Endometrial microvascular endothelial cells (primary cell): ENCODE data around the gene PURB. TPM values are rescaled to one million over a fixed set of nuclear protein-coding genes. Genes with fewer than 3 reads are reported as not detected.
"Not testable (repeated sequence)": the region's sequence is repeated elsewhere in the genome, so short reads cannot be mapped to it uniquely, and the experiment has no call there.

Experiments used
- in situ Hi-C: cut with HindIII; loops from 2 replicates; pipeline ENCODE4 v1.10.0; 2017; ENCODE audit warnings: low sequenced_read_pairs, low pct_unique_long_range_greater_than_20kb; ENCODE audit errors: inconsistent ontology term
- total RNA-seq: library from RNA; depleted of rRNA; stranded (reverse); fragments of >200 nt; gene quantifications from one replicate; pipeline ENCODE4 v1.2.3, GENCODE V29; 2015; ENCODE audit errors: inconsistent ontology term

The PURB gene
- total RNA-seq, 1 donor from 2014 or later = 18.0 TPM

GRCh38 chr7:44894888-44895580 lies 9.7 kb upstream of the PURB start:
- in situ Hi-C loops = no loop called here

DNA sequence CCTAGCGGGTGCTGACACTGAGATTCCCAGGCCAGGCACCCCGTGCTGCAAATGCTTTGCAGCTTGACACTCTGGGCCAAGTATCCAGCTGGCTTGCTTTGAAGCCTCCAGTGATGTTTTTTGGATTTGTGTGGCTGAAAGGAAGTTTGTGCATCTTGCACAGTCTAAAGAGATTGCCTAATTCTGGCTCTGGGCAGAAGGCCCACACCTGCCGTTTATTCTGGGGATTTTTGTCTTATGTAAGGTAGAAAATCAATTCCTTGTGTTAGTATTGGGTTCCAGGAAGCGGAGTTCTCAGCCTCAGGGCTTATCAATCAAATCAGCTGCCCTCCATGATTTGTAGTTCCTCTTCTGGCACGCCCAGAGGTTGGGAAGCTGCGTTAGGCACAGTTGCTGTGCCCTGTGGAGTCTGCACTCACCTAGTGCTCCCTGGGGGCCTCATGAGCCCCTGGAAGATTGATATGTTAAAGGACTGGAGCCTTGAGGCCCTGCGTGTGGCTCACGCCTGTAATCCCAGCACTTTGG lies 8.4 kb upstream of the PURB start:
- in situ Hi-C loops = no loop called here

DNA sequence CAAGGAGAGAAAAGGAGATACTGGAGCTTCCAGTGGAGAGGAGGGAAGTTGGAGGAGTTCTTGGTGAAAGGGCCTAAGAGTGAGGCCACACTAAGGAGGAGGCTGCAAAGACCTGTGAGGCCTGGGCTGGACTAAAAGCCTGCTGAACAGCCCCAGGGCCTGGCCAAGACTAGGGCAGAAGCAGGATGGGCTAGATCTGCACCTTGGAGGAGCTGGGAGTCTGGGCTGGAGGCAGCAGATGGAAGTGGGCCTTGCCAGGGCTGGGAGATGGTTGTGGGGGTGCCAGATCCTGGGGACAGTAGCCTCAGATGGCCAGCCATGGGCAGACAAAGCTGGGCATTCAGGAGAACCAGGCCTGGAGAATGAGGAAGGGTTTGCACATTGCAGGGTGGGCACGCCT lies 6.5 kb upstream of the PURB start:
- in situ Hi-C loops = no loop called here

DNA sequence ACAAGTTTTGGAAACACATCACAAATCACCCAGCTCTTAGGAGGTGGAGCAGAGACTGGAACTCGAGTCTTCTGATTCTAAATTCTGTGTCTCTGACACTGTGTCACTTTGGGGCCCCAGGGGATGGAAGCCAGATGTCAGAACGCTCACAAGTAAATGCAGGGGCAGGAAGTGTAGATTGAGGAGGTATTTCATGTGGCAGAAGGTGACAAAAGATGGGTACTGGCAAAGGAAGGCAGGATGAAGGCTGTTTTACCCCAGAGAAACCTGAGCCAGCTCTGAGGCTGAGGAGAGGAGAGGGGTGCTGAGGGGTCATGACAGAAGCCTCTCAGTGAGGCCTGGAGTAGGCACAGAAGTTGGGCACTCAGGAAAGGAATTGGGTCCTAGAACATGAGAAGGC lies 6.0 kb upstream of the PURB start:
- in situ Hi-C loops = no loop called here

DNA sequence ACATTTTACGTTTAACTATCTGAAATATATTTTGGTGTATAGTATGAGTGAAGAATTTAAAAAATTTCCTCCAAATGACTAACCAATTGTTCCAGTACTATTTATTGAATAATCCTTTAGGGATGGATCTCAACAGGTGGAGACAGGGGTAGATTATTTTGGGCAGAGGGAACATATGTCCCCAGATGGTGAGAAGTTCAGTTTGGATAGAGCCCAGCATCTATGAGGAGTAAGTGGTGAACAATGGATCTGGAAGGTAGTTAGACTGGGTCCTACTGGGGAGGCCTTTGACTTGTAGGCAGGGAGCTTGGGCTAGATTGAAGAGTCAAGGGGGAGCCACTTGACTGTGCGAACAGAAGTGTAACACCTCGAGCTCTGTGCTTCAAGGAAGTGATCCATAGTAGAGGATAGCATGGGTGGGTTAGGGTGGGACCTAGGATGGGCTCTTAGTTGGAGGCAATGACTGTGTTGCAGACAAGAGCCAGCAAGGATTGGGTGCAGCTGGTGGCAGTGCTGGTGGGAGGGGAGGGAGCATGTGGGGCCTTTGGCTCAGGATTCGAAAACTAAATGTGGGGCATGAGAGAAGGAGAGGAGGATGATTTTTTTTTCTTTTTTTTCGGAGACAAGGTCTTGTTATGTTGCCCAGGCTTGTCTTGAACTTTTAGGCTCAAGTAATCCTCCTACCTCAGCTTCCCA lies 3.9 kb upstream of the PURB start:
- in situ Hi-C loops = no loop called here

GRCh38 chr7:44887293-44887692 lies 2.0 kb upstream of the PURB start:
- in situ Hi-C loops = no loop called here

DNA sequence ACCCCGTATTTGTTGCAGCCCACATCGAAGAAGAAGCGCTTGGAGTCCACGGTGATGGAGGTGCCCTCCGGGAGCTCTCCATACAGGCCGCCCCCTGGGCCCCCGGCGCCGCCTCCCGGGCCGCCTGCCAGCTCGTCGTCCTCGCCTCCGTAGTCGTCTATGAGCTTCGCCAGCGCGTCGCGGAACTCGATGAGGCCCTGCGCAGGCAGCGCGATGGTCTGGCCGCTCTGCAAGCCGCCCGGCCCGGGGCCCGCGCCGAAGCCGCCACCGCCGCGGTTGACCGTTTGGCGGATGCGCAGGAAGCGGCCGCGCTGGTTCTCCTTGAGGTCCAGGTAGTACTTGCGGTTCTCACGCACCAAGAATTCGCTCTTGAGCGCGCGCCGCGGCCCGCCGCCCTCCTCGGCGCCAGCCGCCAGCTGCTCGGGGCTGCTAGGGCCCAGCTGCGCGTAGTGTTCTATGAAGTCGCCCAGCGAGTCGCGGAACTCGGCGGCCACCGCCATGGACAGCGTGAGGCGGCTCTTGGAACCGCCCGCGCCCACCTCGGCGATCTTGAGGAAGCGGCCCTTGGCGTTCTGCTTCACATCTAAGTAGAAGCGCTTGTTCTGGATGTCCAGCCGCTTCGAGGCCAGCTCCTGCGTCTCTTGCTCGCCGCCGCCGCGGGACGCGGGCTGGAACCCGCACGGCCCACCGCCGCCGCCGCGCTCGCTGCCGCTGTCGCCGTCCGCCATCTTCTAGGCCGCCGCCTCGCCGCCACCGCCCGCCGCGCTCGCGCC lies 523 bp downstream of the PURB start:
- in situ Hi-C loops = no loop called here

DNA sequence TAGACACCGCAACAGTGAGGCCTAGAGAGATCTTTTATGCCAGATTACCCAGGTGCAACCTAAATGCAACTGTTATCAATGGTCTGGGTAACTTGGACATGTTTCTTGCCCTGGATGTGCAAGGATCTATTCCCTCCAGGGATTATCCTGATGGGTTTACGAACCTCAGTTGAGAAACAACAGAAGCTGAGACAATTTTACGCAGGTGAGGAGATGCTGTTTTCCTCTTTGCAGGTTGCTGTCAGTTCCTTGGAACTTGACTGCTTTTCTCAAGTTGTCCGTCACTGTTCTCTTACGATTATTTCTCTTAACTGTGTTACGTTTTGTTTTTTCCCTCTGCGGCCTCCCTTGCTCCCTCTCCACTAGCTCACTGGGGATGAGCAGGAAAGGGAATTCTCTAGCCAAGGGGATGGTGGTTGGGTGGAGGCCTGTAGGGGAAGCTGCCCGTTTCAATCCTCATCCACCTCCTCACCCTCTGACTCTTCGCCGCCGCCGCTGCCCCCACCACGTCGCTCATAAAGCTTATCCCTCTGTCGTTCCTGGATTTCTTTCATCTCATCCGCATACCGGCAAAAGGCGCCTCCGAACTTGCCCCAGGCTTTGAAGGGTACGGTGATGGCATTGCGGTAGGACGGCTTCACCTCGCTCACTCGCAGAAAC lies 1.2 kb downstream of the PURB start:
- in situ Hi-C loops = no loop called here

DNA sequence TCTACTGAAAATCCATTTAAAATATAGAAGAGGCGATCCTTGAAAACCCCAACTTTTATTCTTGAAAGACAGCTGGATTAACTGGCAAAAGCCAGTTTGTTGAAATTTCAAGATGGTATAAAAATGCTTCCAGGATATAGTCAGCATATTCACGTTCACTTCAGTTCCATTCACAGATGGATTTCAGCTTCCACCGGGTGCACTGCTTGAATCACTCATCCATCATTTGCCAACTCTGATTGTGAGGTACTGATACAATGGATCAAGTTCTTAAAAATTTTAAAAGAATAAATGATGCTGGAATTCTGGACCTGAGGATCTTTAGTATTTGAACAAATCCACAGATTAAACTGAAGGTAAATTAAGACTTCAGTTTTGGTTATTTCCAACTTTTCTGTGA lies 2.4 kb downstream of the PURB start:
- in situ Hi-C loops = no loop called here

GRCh38 chr7:44881610-44882009 lies 3.7 kb downstream of the PURB start:
- in situ Hi-C loops = no loop called here

GRCh38 chr7:44881066-44881600 lies 4.2 kb downstream of the PURB start:
- in situ Hi-C loops = no loop called here

DNA sequence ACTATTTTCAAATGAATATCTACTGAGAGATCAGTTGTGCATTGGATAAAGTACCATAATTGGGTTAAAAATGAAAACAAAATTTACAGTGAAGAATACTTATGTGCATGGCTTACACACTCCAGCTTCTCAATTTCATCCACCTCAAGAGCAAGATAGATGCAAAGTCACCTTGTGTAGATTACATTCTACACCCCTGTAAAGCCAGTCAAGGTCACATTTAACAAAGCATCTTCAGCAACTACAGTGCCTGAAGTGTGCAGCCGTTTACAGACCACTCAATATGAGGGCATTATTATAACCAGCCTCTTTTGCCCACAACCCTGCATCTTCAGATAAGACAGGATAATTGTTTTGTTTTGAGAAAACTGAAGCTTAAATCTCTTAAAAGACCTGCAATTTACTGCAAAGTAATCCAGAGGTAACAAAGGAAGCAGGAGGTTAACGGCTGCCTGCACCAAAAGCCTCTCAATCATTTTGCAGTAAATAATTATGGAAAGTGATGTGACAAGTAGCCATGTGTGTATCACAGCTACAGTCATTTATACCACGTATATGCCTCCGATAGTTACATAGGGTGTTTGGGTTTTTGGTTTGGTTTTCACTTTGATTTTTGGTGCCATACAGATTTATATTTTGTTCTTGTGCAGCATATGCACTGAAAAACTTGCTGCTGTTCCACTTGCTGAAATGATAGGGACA lies 4.9 kb downstream of the PURB start:
- in situ Hi-C loops = no loop called here

DNA sequence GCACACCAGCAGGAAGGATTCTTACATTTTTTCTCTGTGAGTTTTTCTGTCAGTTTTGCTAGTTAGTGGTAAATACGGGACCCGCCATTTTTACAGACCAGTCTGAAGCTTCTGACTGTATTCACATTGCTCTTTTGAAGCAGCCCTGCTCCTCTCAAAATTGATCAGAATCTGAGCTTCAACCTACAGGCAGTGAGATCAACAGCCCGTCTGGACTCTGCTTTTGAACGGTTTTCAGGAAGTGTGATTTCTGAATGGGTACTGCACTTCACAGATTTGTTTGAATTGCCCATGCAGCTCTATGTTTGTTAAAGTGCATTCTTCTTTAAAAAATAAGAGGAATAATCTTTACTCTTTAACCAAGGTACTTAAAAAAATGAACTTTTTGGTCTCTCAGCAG lies 8.9 kb downstream of the PURB start:
- in situ Hi-C loops = no loop called here

- in situ Hi-C loops = no loop called here
Measured at GRCh38 chr7:44875241-44875640, 10.1 kb downstream of the PURB start.

DNA sequence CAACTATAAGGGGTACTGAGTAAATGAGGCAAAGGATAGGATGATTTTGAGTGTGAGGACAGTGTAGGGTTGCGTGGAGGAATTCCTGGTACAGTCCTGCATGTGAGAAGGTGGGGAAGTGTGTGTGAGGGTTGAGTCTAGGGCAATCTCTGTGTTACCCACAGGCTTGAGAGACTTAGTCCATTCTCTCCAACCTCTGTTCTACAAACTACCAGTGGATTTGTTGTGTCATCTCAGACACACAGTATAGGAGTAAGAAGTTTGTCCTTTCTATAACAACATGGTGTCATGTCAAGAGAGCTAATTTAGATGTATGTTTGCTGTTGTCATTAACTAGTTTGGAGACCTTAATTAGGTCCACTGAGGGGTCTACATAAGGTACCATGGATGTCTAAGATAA lies 12.5 kb downstream of the PURB start:
- in situ Hi-C loops = no loop called here

DNA sequence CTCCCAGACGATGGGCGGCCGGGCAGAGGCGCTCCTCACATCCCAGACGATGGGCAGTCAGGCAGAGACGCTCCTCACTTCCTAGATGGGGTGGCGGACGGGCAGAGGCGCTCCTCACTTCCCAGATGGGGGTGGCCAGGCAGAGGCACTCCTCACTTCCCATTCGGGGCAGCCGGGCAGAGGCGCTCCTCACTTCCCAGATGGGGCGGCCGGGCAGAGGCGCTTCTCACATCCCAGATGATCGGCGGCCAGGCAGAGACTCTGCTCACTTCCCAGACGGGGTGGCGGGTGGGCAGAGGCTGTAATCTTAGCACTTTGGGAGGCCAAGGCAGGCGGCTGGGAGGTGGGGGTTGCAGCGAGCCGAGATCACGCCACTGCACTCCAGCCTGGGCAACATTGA lies 13.4 kb downstream of the PURB start:
- in situ Hi-C loops = not testable (repeated sequence)

GRCh38 chr7:44870780-44871179 lies 14.6 kb downstream of the PURB start:
- in situ Hi-C loops = not testable (repeated sequence)

- in situ Hi-C loops = not testable (repeated sequence)
Measured at GRCh38 chr7:44870336-44870735, 15.0 kb downstream of the PURB start.
